K562 (cell line): ENCODE measurements around the gene EVL. TPM values are rescaled to one million over a fixed set of nuclear protein-coding genes. Genes with fewer than 3 reads are reported as not detected.

Source experiments
- ATAC-seq: fragments of 200-7000 bp; cut with Tn5 transposase; 3 replicates; pipeline ENCODE4 v1.9.1; 2020; ENCODE audit warnings: moderate library complexity
- BruUV-seq: library from RNA; stranded (reverse); fragments of 400-500 nt; replicated peaks from 2 replicates; lab custom pipeline; 2021; lab: Mats Ljungman, UMichigan
- CTCF ChIA-PET: fragments of 300-600 bp; formaldehyde crosslinking; extraction: SDS; loops from one replicate; lab custom pipeline; 2021; ENCODE audit warnings: low intra/inter-chr PET ratio; lab: Yijun Ruan, JAX
- POLR2A ChIA-PET: fragments of 300-600, 350-650 bp; sonication (Branson Sonifier 250); formaldehyde crosslinking; extraction: SDS; loops from one replicate; lab custom pipeline; 2021; ENCODE audit warnings: antibody characterized with exemption, inconsistent platforms; lab: Yijun Ruan, JAX
- DNase-seq, 4 experiments: peaks; one replicate each; pipeline versions ENCODE4 v3.0.0 to v3.0.0-alpha.2; 2011 to 2018; ENCODE audit warnings: low spot score in 3 of 4, mixed read lengths in 3 of 4; ENCODE audit errors: extremely low read depth in 1 of 4
- FAIRE-seq: peaks from 2 replicates; lab custom pipeline; 2011; peaks lifted over from hg19 to GRCh38; lab: Jason Lieb, UNC
- H2AFZ ChIP-seq: 2 replicates; pipeline ENCODE4 v1.6.0; 2011; ENCODE audit warnings: low read depth, low read length, control low read depth, inconsistent platforms
- H3K27ac ChIP-seq: fragments of 200-600 bp; 3 replicates; pipeline ENCODE4 v1.8.0; 2011; ENCODE audit warnings: low read depth, mild to moderate bottlenecking, control low read depth, inconsistent platforms, low read length, moderate library complexity, mixed read lengths; ENCODE audit errors: extremely low read depth
- H3K27me3 ChIP-seq, 2 experiments: fragments of 300-600 bp in 1 of 2; 2 replicates in 1 of 2; 3 replicates in 1 of 2; pipeline versions ENCODE4 v1.6.0 to v1.8.0; 2011; ENCODE audit warnings: inconsistent platforms in 2 of 2, low read length in 2 of 2, mild to moderate bottlenecking in 1 of 2, mixed read lengths in 1 of 2, moderate library complexity in 1 of 2; ENCODE audit not compliant: control insufficient read depth in 2 of 2, insufficient read depth in 2 of 2
- H3K36me3 ChIP-seq: fragments of 300-600 bp; 3 replicates; pipeline ENCODE4 v1.8.0; 2011; ENCODE audit warnings: mild to moderate bottlenecking, low read length, inconsistent platforms; ENCODE audit not compliant: control insufficient read depth, insufficient read depth
- H3K4me1 ChIP-seq, 2 experiments: fragments of 200-600 bp in 1 of 2; replicated peaks in 1 of 2; 2 replicates in 1 of 2; 3 replicates in 1 of 2; pipeline versions ENCODE4 v1.5.1 to v1.8.0; 2011; ENCODE audit warnings: inconsistent platforms in 2 of 2, low read length in 2 of 2, mild to moderate bottlenecking in 1 of 2, mixed read lengths in 1 of 2, moderate library complexity in 1 of 2; ENCODE audit not compliant: control insufficient read depth in 2 of 2, insufficient read depth in 2 of 2
- H3K4me2 ChIP-seq: 2 replicates; pipeline ENCODE4 v1.6.1; 2011; ENCODE audit warnings: low read length, control low read depth, inconsistent platforms, mixed read lengths; ENCODE audit not compliant: insufficient read depth
- H3K4me3 ChIP-seq: fragments of 200-600 bp; sonication (generic), shearing (Covaris generic); 2 replicates; pipeline ENCODE4 v1.5.1; 2016; ENCODE audit warnings: control low read depth, inconsistent platforms
- H3K79me2 ChIP-seq: fragments of 200-600 bp; 3 replicates; pipeline ENCODE4 v1.8.0; 2011; ENCODE audit warnings: low read length, inconsistent platforms; ENCODE audit not compliant: control insufficient read depth, insufficient read depth
- H3K9ac ChIP-seq, 2 experiments: 2 replicates each; pipeline versions ENCODE4 v1.6.0 to v1.6.1; 2011; ENCODE audit warnings: low read depth in 2 of 2, low read length in 2 of 2, control low read depth in 1 of 2, inconsistent platforms in 1 of 2, mild to moderate bottlenecking in 1 of 2, mixed read lengths in 1 of 2; ENCODE audit not compliant: insufficient read depth in 1 of 2
- H3K9me1 ChIP-seq: one replicate; pipeline ENCODE4 v1.6.0; 2011; ENCODE audit warnings: inconsistent platforms, mild to moderate bottlenecking, low read length, moderate library complexity; ENCODE audit not compliant: control insufficient read depth, insufficient read depth
- H3K9me3 ChIP-seq: replicated peaks from 2 replicates; pipeline ENCODE4 v1.5.1; 2011; ENCODE audit warnings: low read depth, low read length, inconsistent platforms; ENCODE audit not compliant: control insufficient read depth, insufficient read depth
- H4K20me1 ChIP-seq: replicated peaks from 2 replicates; pipeline ENCODE4 v1.6.1; 2011; ENCODE audit warnings: low read length, inconsistent platforms, mixed read lengths; ENCODE audit not compliant: control insufficient read depth, insufficient read depth
- CHD2 ChIP-seq: IDR thresholded peaks from 2 replicates; pipeline ENCODE4 v1.6.1; 2011; ENCODE audit warnings: low read depth, low read length
- E2F6 ChIP-seq, 2 experiments: IDR thresholded peaks; 2 replicates each; pipeline ENCODE4 v1.6.1; 2011; ENCODE audit warnings: borderline replicate concordance in 1 of 2, control low read depth in 1 of 2, low read depth in 1 of 2, low read length in 1 of 2, mild to moderate bottlenecking in 1 of 2, mixed read lengths in 1 of 2, moderate library complexity in 1 of 2; ENCODE audit not compliant: insufficient read depth in 1 of 2, insufficient read length in 1 of 2, poor library complexity in 1 of 2, severe bottlenecking in 1 of 2; ENCODE audit errors: extremely low read depth in 1 of 2
- EP300 ChIP-seq: IDR thresholded peaks from 2 replicates; pipeline ENCODE4 v1.6.1; 2012; ENCODE audit warnings: low read length, improper control_type of control experiment
- GABPA ChIP-seq: fragments of 200-800 bp; sonication (Bioruptor generic); conservative IDR thresholded peaks from 2 replicates; pipeline ENCODE4 v1.6.1; 2016; ENCODE audit warnings: low read depth, missing genetic modification characterization, missing compliant biosample characterization
- HMG20B ChIP-seq: fragments of 250-450 bp; sonication (Bioruptor Pico); IDR thresholded peaks from 2 replicates; pipeline ENCODE4 v1.5.0; 2021; ENCODE audit warnings: mild to moderate bottlenecking
- HNRNPL ChIP-seq: fragments of 200-400 bp; formaldehyde crosslinking; IDR thresholded peaks from 2 replicates; pipeline ENCODE4 v1.6.1; 2017; ENCODE audit warnings: low read depth, mild to moderate bottlenecking, low read length
- HNRNPLL ChIP-seq: fragments of 200-400 bp; formaldehyde crosslinking; IDR thresholded peaks from 2 replicates; pipeline ENCODE4 v1.6.1; 2017; ENCODE audit warnings: low read length, low read depth, mild to moderate bottlenecking; ENCODE audit not compliant: poor library complexity, severe bottlenecking
- IFI16 ChIP-seq: fragments of 250-450 bp; sonication (Bioruptor Pico); IDR thresholded peaks from 2 replicates; pipeline ENCODE4 v2.1.2; 2022; ENCODE audit warnings: mild to moderate bottlenecking, inconsistent platforms
- MCM3 ChIP-seq: fragments of 450-650 bp; IDR thresholded peaks from 2 replicates; pipeline ENCODE4 v1.6.1; 2016
- MEIS2 ChIP-seq: fragments of 450-650 bp; IDR thresholded peaks from 2 replicates; pipeline ENCODE4 v1.6.1; 2014; ENCODE audit warnings: mild to moderate bottlenecking; ENCODE audit not compliant: partially characterized antibody
- MXI1 ChIP-seq: IDR thresholded peaks from 2 replicates; pipeline ENCODE4 v1.6.1; 2011; ENCODE audit warnings: low read depth, mild to moderate bottlenecking, improper control_type of control experiment, low read length
- NFIC ChIP-seq: fragments of 450-650 bp; IDR thresholded peaks from 2 replicates; pipeline ENCODE4 v1.6.1; 2017; ENCODE audit warnings: mild to moderate bottlenecking, inconsistent platforms
- NR3C1 ChIP-seq: sonication (generic); formaldehyde crosslinking; IDR thresholded peaks from 2 replicates; pipeline ENCODE4 v1.8.1; 2022; ENCODE audit warnings: missing genetic modification reagents
- PHF8 ChIP-seq: fragments of 200-600 bp; sonication (generic); IDR thresholded peaks from 2 replicates; pipeline ENCODE4 v1.6.1; 2012; ENCODE audit warnings: mixed run types, mild to moderate bottlenecking, inconsistent platforms, low read length, moderate library complexity, borderline replicate concordance
- RAD51 ChIP-seq: fragments of 450-650 bp; IDR thresholded peaks from 2 replicates; pipeline ENCODE4 v1.7.1; 2016; ENCODE audit warnings: low read depth, mild to moderate bottlenecking, borderline replicate concordance
- SOX6 ChIP-seq: fragments of 450-650 bp; IDR thresholded peaks from 2 replicates; pipeline ENCODE4 v1.6.1; 2014; ENCODE audit warnings: mild to moderate bottlenecking
- TCF7L2 ChIP-seq: fragments of 150-350 bp; IDR thresholded peaks from 2 replicates; pipeline ENCODE4 v1.6.1; 2016; ENCODE audit warnings: low read depth, mild to moderate bottlenecking, low read length, moderate library complexity
- TEAD2 ChIP-seq: fragments of 450-650 bp; IDR thresholded peaks from 2 replicates; pipeline ENCODE4 v1.6.1; 2016; ENCODE audit warnings: missing genetic modification characterization, control low read depth, missing compliant biosample characterization
- XRCC4 ChIP-seq: IDR thresholded peaks from one replicate; pipeline ENCODE4 v1.6.1; 2011; ENCODE audit not compliant: insufficient read depth, insufficient read length; ENCODE audit errors: extremely low read depth
- ZEB2 ChIP-seq: fragments of 450-650 bp; IDR thresholded peaks from 2 replicates; pipeline ENCODE4 v1.6.1; 2016
- ZKSCAN8 ChIP-seq: fragments of 200-800 bp; sonication (Bioruptor generic); IDR thresholded peaks from 2 replicates; pipeline ENCODE4 v1.6.1; 2016; ENCODE audit warnings: missing genetic modification characterization, missing compliant biosample characterization
- ZNF449 ChIP-seq: fragments of 250-450 bp; sonication (Bioruptor Pico); IDR thresholded peaks from 2 replicates; pipeline ENCODE4 v1.8.0; 2022; ENCODE audit warnings: moderate library complexity, mild to moderate bottlenecking, inconsistent platforms
- WGBS: fragments of 100-300 bp; shearing (Covaris generic); methylation state at CpG from one replicate; pipeline ENCODE4 v1.1.6; 2016; ENCODE audit warnings: low coverage, mixed read lengths; ENCODE audit not compliant: insufficient coverage; ENCODE audit errors: missing lambda C conversion rate; 5-methylcytosine and 5-hydroxymethylcytosine counted together
- in situ Hi-C: fragments of 300-500 bp; cut with MboI; formaldehyde crosslinking; loops from 4 replicates; pipeline ENCODE4 v1.15.0; 2018; ENCODE audit warnings: inconsistent platforms, mixed read lengths
- intact Hi-C: fragments of 100-400 bp; cut with micrococcal nuclease; formaldehyde crosslinking; loops from 2 replicates; pipeline ENCODE4 v1.14.2; 2022
- polyA plus RNA-seq, 8 experiments: library from polyadenylated mRNA; depleted of rRNA in 4 of 8; stranded (reverse) in 5 of 8; unstranded in 3 of 8; fragments of >200 nt; fragmentation: Nextera tagmentation in 2 of 8; fragmentation: Illumina TruSeq in 1 of 8; extraction: Ambion mirVana in 2 of 8; extraction: Trizol in 1 of 8; gene quantifications; 2 replicates each; pipeline versions ENCODE4 v1.2.1 to v1.2.3, GENCODE V29; 2011 to 2014; ENCODE audit warnings: inconsistent platforms in 1 of 8, missing spikeins in 1 of 8
- total RNA-seq, 7 experiments: library from RNA; depleted of rRNA in 6 of 7; stranded (reverse); fragments of >200 nt in 6 of 7; fragmentation: Illumina TruSeq in 2 of 7; extraction: Trizol in 2 of 7; gene quantifications; 2 replicates each; pipeline versions ENCODE4 v1.2.1 to v1.2.3, GENCODE V29; 2011 to 2021; ENCODE audit warnings: low replicate concordance in 1 of 7

Gene EVL
- total and polyA plus RNA-seq, 9 of the 15 experiments (the other 6 are each of a cell fraction or from before 2014, with no cell fraction given) = 2.9 to 43.4 (median 23.9) TPM

DNA sequence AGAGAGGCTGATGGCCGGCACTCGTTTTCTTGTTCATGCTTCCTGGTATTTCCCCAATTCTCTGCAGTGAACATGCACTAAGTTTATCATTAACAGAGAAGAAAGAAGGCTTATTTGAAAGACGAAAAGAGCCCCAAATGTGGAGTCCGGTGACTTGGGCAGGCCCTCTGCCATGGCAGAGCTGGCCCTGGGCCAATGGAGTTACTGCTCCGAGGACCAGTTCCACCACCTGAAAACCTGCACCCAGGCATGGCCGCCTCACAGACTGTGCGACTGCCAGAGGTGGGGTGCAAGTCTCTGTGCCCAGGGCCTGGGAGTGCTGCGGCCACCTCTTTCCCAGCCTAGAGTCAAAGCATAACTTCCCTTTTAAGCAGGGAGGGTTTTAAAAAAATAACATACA is 69.4 kb downstream of the EVL start (continued):
- TF ChIP-seq PHF8 (no peak), ZKSCAN8 (CRISPR knock-in tag) (no peak), NFIC (no peak), RAD51 (no peak), MCM3 (no peak), EP300 (no peak), E2F6 (IDR thresholded peaks at IDR 0.05; ENCODE audit: borderline replicate concordance in 1 of 2, extremely low read depth in 1 of 2, insufficient read depth in 1 of 2, insufficient read length in 1 of 2, low read depth in 1 of 2, low read length in 1 of 2, poor library complexity in 1 of 2, severe bottlenecking in 1 of 2) (no peak)
- TF ChIP-seq, all 486 proteins: peak for 0

- in situ Hi-C loops = no loop called here
- no peak for FAIRE-seq
- H3K36me3 ChIP-seq = peaks cover 9% of the 10 kb centered on the region; the same call in 1 of the 3 replicates
These were observed 69.9 kb downstream of the EVL start for GRCh38 chr14:100135073-100135472.

More at GRCh38 chr14:100135073-100135472, 69.9 kb downstream of the EVL start:
- no peaks in the 10 kb centered on the region for H4K20me1 ChIP-seq
- 78% methylated on average over 7 of the region's 9 CpGs for WGBS
- ATAC-seq (no peak), DNase-seq (no peak)
- H3K4me2 ChIP-seq = no peak overlapping the region
- H3K4me3 ChIP-seq = no peak overlapping the region
- H3K9me1 ChIP-seq = no peaks in the 10 kb centered on the region
- H3K27ac ChIP-seq = no peak overlapping the region
- H3K27me3 ChIP-seq = no peaks in the 10 kb centered on the region
- peaks cover 5 to 29% of the 10 kb centered on the region in 2 experiments for H3K4me1 ChIP-seq
- H2AFZ ChIP-seq = no peak overlapping the region
- no peaks in the 10 kb centered on the region for H3K79me2 ChIP-seq
- CTCF ChIA-PET = no interaction called here
- no peaks in the 10 kb centered on the region for H3K9me3 ChIP-seq
- intact Hi-C loops = no loop called here
- no peak overlapping the region for H3K9ac ChIP-seq
- no TSS peak for BruUV-seq
- TF ChIP-seq SOX6 = no peak
- TF ChIP-seq ZNF449 (CRISPR knock-in tag) = no peak
- TF ChIP-seq CHD2 = no peak
- no peak for TF ChIP-seq XRCC4
- no peak for TF ChIP-seq IFI16 (CRISPR knock-in tag)
- TF ChIP-seq HNRNPLL = no peak
- TF ChIP-seq MEIS2 = no peak
- no peak for TF ChIP-seq MXI1
- TF ChIP-seq HMG20B (CRISPR knock-in tag) = no peak
- no peak for TF ChIP-seq NR3C1 (CRISPR knock-in tag)
- no peak for TF ChIP-seq TEAD2 (tag)
- TF ChIP-seq TCF7L2 = no peak
- no peak for TF ChIP-seq GABPA (tag)
- no peak for TF ChIP-seq ZEB2
- no peak for TF ChIP-seq HNRNPL
- TF ChIP-seq MCM3 = no peak
- TF ChIP-seq, all 486 proteins: peak for 0
- POLR2A ChIA-PET = no interaction called here
